Neural progenitor cell (in vitro differentiated cells): ENCODE results near the gene OR4X2. TPM values are rescaled to one million over a fixed set of nuclear protein-coding genes. Genes with fewer than 3 reads are reported as not detected.

Experiments
- DNase-seq: peaks from one replicate; pipeline ENCODE4 v3.0.0-alpha.2; 2016; ENCODE audit warnings: low spot score
- H2AFZ ChIP-seq: fragments of 200-600 bp; sonication (generic); replicated peaks from 2 replicates; pipeline ENCODE4 v1.6.1; 2016; ENCODE audit warnings: antibody characterized with exemption
- H3F3A ChIP-seq: fragments of 200-600 bp; sonication (generic); 2 replicates; pipeline ENCODE4 v1.6.1; 2016; ENCODE audit warnings: antibody characterized with exemption, low read depth
- H3K27ac ChIP-seq: fragments of 200-600 bp; sonication (generic); 2 replicates; pipeline ENCODE4 v1.5.1; 2016; ENCODE audit warnings: mild to moderate bottlenecking
- H3K27me3 ChIP-seq: fragments of 200-600 bp; sonication (generic); 2 replicates; pipeline ENCODE4 v1.6.1; 2016; ENCODE audit warnings: mild to moderate bottlenecking, moderate library complexity
- H3K36me3 ChIP-seq: fragments of 200-600 bp; sonication (generic); 2 replicates; pipeline ENCODE4 v1.5.1; 2016
- H3K4me1 ChIP-seq: fragments of 200-600 bp; sonication (generic); 2 replicates; pipeline ENCODE4 v1.6.1; 2016; ENCODE audit warnings: mixed run types
- H3K4me2 ChIP-seq: fragments of 200-600 bp; sonication (generic); 2 replicates; pipeline ENCODE4 v1.6.1; 2016
- H3K4me3 ChIP-seq: fragments of 200-600 bp; sonication (generic); 2 replicates; pipeline ENCODE4 v1.5.1; 2016
- H3K79me2 ChIP-seq: fragments of 200-600 bp; sonication (generic); 2 replicates; pipeline ENCODE4 v1.6.1; 2016; ENCODE audit warnings: low read depth
- H3K9ac ChIP-seq: fragments of 200-600 bp; sonication (generic); 2 replicates; pipeline ENCODE4 v1.6.1; 2016
- H3K9me3 ChIP-seq: fragments of 200-600 bp; sonication (generic); 2 replicates; pipeline ENCODE4 v1.5.1; 2016; ENCODE audit warnings: low read depth
- H4K20me1 ChIP-seq: fragments of 200-600 bp; sonication (generic); 2 replicates; pipeline ENCODE4 v1.6.1; 2016; ENCODE audit warnings: low read depth
- H3K27ac Mint-ChIP-seq: 3 replicates; pipeline ENCODE4 v1.8.0; 2021; ENCODE audit warnings: mixed read lengths
- H3K27me3 Mint-ChIP-seq: 2 replicates; pipeline ENCODE4 v1.8.0; 2022; ENCODE audit warnings: low read depth, mild to moderate bottlenecking, inconsistent platforms, moderate library complexity, mixed read lengths; ENCODE audit not compliant: insufficient read depth
- H3K36me3 Mint-ChIP-seq: 3 replicates; pipeline ENCODE4 v1.8.0; 2021; ENCODE audit warnings: mixed read lengths
- H3K4me1 Mint-ChIP-seq: 3 replicates; pipeline ENCODE4 v1.8.0; 2021; ENCODE audit warnings: mixed read lengths
- H3K4me3 Mint-ChIP-seq: 3 replicates; pipeline ENCODE4 v1.8.0; 2021; ENCODE audit warnings: mild to moderate bottlenecking, moderate library complexity, mixed read lengths
- H3K9me3 Mint-ChIP-seq: 3 replicates; pipeline ENCODE4 v1.8.0; 2020; ENCODE audit warnings: mixed read lengths
- CTCF ChIP-seq: fragments of 200-600 bp; sonication (generic); IDR thresholded peaks from 2 replicates; pipeline ENCODE4 v1.5.1; 2017; ENCODE audit warnings: antibody characterized with exemption, mild to moderate bottlenecking
- EZH2 ChIP-seq: fragments of 200-600 bp; sonication (generic); IDR thresholded peaks from 2 replicates; pipeline ENCODE4 v1.6.1; 2017; ENCODE audit warnings: antibody characterized with exemption, mild to moderate bottlenecking, moderate library complexity
- EZH2phosphoT487 ChIP-seq: fragments of 200-600 bp; sonication (generic); IDR thresholded peaks from 2 replicates; pipeline ENCODE4 v1.6.1; 2017; ENCODE audit warnings: antibody characterized with exemption
- total RNA-seq: library from RNA; depleted of rRNA; stranded (reverse); fragments of >200 nt; gene quantifications from 2 replicates; pipeline ENCODE4 v1.2.3, GENCODE V29; 2015; ENCODE audit warnings: low replicate concordance

Gene OR4X2
- total RNA-seq, 1 donor from 2014 or later, result not detected

- no peaks in the 10 kb centered on the region for H3K36me3 Mint-ChIP-seq
- no peaks in the 10 kb centered on the region for H3K36me3 ChIP-seq
- peaks cover 3% of the 10 kb centered on the region for H3K9me3 Mint-ChIP-seq
- H3K4me3 ChIP-seq, result no peak overlapping the region
- no peak overlapping the region for H3K4me3 Mint-ChIP-seq
- no peaks in the 10 kb centered on the region for H3K27me3 ChIP-seq
- no peak overlapping the region for H3K27ac Mint-ChIP-seq
- no peaks in the 10 kb centered on the region for H3F3A ChIP-seq
- H3K4me1 ChIP-seq, result no peaks in the 10 kb centered on the region
- no peak overlapping the region for H3K4me2 ChIP-seq
- no peak overlapping the region for H3K27ac ChIP-seq
- no peak overlapping the region for H2AFZ ChIP-seq
- H3K79me2 ChIP-seq, result no peaks in the 10 kb centered on the region
- no peaks in the 10 kb centered on the region for H3K4me1 Mint-ChIP-seq
- DNase-seq, result no peak
- H3K9ac ChIP-seq, result no peak overlapping the region
- TF ChIP-seq EZH2phosphoT487 (no peak), EZH2 (no peak), CTCF (no peak)
- peaks cover 9% of the 10 kb centered on the region for H3K9me3 ChIP-seq
- no peaks in the 10 kb centered on the region for H4K20me1 ChIP-seq
- no peaks in the 10 kb centered on the region for H3K27me3 Mint-ChIP-seq
Measured at GRCh38 chr11:48242501-48242900, 2.4 kb upstream of the OR4X2 start.

- Mint-ChIP-seq H3K27ac (no peak overlapping the region), H3K36me3 (no peaks in the 10 kb centered on the region), H3K27me3 (peaks cover 6% of the 10 kb centered on the region)
Measured at GRCh38 chr11:48248902-48249301, 4.0 kb downstream of the OR4X2 start.

GRCh38 chr11:48261600-48261999 lies 16.7 kb downstream of the OR4X2 start:
- Histone ChIP-seq H3K27me3 (no peaks in the 10 kb centered on the region), H3K4me1 (no peaks in the 10 kb centered on the region), H3K4me3 (no peak overlapping the region), H3K79me2 (no peaks in the 10 kb centered on the region), H3K27ac (no peak overlapping the region), H3K36me3 (no peaks in the 10 kb centered on the region), H3F3A (no peaks in the 10 kb centered on the region), H3K9me3 (peaks cover 15% of the 10 kb centered on the region), H2AFZ (no peak overlapping the region), H4K20me1 (no peaks in the 10 kb centered on the region), H3K9ac (no peak overlapping the region), H3K4me2 (no peak overlapping the region)
- H3K4me3 Mint-ChIP-seq, result no peak overlapping the region
- no peaks in the 10 kb centered on the region for H3K27me3 Mint-ChIP-seq
- DNase-seq, result no peak
- H3K36me3 Mint-ChIP-seq, result no peaks in the 10 kb centered on the region
- peaks cover 2% of the 10 kb centered on the region for H3K9me3 Mint-ChIP-seq
- no peaks in the 10 kb centered on the region for H3K4me1 Mint-ChIP-seq
- H3K27ac Mint-ChIP-seq, result no peak overlapping the region
- no peak for TF ChIP-seq EZH2
- TF ChIP-seq CTCF, result no peak
- TF ChIP-seq EZH2phosphoT487, result no peak

More at GRCh38 chr11:48248902-48249301, 4.0 kb downstream of the OR4X2 start:
- Histone ChIP-seq H2AFZ (no peak overlapping the region), H3K4me3 (no peak overlapping the region), H3F3A (no peaks in the 10 kb centered on the region), H4K20me1 (no peaks in the 10 kb centered on the region), H3K27me3 (no peaks in the 10 kb centered on the region), H3K4me1 (no peaks in the 10 kb centered on the region), H3K36me3 (no peaks in the 10 kb centered on the region), H3K9me3 (peaks cover 40% of the 10 kb centered on the region), H3K27ac (no peak overlapping the region), H3K79me2 (no peaks in the 10 kb centered on the region), H3K9ac (no peak overlapping the region), H3K4me2 (no peak overlapping the region)
- DNase-seq, result no peak
- peaks cover 2% of the 10 kb centered on the region for H3K9me3 Mint-ChIP-seq
- no peak overlapping the region for H3K4me3 Mint-ChIP-seq
- H3K4me1 Mint-ChIP-seq, result no peaks in the 10 kb centered on the region
- TF ChIP-seq EZH2phosphoT487, result no peak
- TF ChIP-seq CTCF, result no peak
- no peak for TF ChIP-seq EZH2
